Lower leg skin (tissue), 4 donors: ENCODE results near the gene PRR5. TPM values are rescaled to one million over a fixed set of nuclear protein-coding genes. Genes with fewer than 3 reads are reported as not detected.
"Not testable (repeated sequence)": the region's sequence is repeated elsewhere in the genome, so short reads cannot be mapped to it uniquely, and the experiment has no call there.

ENCODE experiments used
- DNase-seq, 2 donors: peaks; one replicate each; pipeline ENCODE4 v3.0.0-alpha.2; 2019; ENCODE audit warnings: low spot score in 2 of 2
- H3K4me3 ChIP-seq: fragments of 200-600 bp; sonication (generic); 2 replicates; pipeline ENCODE4 v1.5.1; 2017; ENCODE audit warnings: mild to moderate bottlenecking, low read depth; ENCODE audit not compliant: poor library complexity, severe bottlenecking
- POLR2A ChIP-seq, 2 donors: fragments of 450-650 bp; IDR thresholded peaks; one replicate each; pipeline ENCODE4 v1.6.1; 2016 to 2017; ENCODE audit warnings: antibody characterized with exemption in 2 of 2, mild to moderate bottlenecking in 1 of 2, moderate library complexity in 1 of 2
- WGBS, 2 donors: methylation state at CpG; one replicate each; pipeline ENCODE4 v1.1.5; 2018; 5-methylcytosine and 5-hydroxymethylcytosine counted together
- intact Hi-C: fragments of 100-400 bp; cut with DNase I; formaldehyde crosslinking; loops from one replicate; pipeline ENCODE4 v1.15.0; 2023; ENCODE audit warnings: low total_unique reads
- total RNA-seq, 4 donors: library from RNA; depleted of rRNA; stranded (reverse); fragments of >200 nt; gene quantifications; one replicate each; pipeline ENCODE4 v1.1.0, GENCODE V29; 2016
- TF ChIP-seq, protein P1 (sequence below), 3 donors: fragments of 450-650 bp; IDR thresholded peaks; one replicate each; pipeline ENCODE4 v1.5.1; 2016; ENCODE audit warnings: antibody characterized with exemption in 3 of 3, mild to moderate bottlenecking in 3 of 3, moderate library complexity in 2 of 3

The PRR5 gene
- total RNA-seq, 4 donors from 2014 or later: 18.7 to 28.4 (median 19.6) TPM

DNA sequence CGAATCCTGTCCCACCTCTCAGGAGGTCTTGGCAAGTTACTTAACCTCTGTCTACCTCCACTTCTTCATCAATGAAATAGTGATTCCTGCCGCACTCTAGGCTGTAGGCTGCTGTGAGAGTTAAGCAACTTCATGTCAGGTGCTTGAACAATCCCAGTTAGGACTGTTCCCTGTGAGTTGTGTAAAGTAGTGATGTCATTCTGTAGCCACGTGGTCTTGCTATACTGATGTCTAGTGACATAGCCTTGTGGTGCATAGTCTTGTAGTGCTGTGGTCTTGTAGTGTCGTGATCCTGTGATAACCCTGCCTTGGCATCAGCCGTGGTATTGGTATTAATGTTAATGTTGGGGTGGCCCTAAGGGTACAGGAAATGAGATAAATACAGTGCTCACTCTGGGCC is 30.3 kb upstream of the PRR5 start:
- WGBS, 2 donors: 57 to 72% methylated on average over 5 of the region's 5 CpGs
- no peak overlapping the region for H3K4me3 ChIP-seq
- TF ChIP-seq POLR2A (IDR thresholded peaks at IDR 0.05): no peak
- TF ChIP-seq, protein P1, sequence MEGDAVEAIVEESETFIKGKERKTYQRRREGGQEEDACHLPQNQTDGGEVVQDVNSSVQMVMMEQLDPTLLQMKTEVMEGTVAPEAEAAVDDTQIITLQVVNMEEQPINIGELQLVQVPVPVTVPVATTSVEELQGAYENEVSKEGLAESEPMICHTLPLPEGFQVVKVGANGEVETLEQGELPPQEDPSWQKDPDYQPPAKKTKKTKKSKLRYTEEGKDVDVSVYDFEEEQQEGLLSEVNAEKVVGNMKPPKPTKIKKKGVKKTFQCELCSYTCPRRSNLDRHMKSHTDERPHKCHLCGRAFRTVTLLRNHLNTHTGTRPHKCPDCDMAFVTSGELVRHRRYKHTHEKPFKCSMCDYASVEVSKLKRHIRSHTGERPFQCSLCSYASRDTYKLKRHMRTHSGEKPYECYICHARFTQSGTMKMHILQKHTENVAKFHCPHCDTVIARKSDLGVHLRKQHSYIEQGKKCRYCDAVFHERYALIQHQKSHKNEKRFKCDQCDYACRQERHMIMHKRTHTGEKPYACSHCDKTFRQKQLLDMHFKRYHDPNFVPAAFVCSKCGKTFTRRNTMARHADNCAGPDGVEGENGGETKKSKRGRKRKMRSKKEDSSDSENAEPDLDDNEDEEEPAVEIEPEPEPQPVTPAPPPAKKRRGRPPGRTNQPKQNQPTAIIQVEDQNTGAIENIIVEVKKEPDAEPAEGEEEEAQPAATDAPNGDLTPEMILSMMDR (IDR thresholded peaks at IDR 0.05): no peak
- DNase-seq: no peak
- intact Hi-C loops: no loop called here

DNA sequence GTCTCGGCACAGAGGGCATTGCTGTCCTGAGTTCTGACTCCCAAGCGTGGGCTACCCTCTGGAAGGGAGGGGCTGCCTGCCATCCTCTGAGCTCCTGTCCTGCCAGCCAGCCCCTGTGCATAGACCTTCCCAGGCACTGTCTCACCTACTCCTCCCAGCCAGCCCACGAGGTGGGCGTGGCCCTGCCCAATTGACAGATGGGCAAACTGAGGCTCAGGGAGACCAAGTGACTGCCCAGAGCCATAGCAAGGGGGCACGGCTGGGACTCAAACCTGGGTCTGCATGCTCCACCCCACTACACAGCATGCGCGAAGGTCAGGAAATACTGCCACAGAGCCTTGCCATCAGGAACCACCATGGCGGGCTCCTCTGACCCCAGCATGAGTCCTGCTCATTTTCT is 29.4 kb upstream of the PRR5 start:
- no peak for DNase-seq
- TF ChIP-seq, protein P1 (IDR thresholded peaks at IDR 0.05): no peak
- no peak for TF ChIP-seq POLR2A (IDR thresholded peaks at IDR 0.05)
- 86 to 89% methylated on average over 8 of the region's 8 CpGs for WGBS, 2 donors
- H3K4me3 ChIP-seq: no peak overlapping the region
- intact Hi-C loops: no loop called here

GRCh38 chr22:44673406-44673805 is 28.6 kb upstream of the PRR5 start:
- no peak overlapping the region for H3K4me3 ChIP-seq
- no peak for DNase-seq
- intact Hi-C loops: no loop called here
- 84 to 86% methylated on average over 8 of the region's 8 CpGs for WGBS, 2 donors
- TF ChIP-seq, protein P1 (IDR thresholded peaks at IDR 0.05): no peak
- no peak for TF ChIP-seq POLR2A (IDR thresholded peaks at IDR 0.05)

DNA sequence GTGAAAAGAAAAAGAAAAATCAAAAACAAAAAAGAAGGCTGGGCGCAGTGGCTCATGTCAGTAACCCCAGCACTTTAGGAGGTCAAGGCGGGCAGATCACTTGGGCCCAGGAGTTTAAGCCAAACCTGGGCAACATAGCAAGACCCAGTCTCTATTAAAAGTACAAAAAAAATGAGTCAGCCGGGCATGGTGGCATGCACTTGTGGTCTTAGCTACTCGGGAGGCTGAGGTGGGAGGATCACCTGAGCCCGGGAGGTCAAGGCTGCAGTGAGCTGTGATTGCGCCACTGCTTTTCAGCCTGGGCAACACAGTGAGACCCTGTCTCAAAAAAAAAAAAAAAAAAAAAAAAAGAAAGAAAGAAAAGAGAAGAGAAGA is 26.0 kb upstream of the PRR5 start:
- H3K4me3 ChIP-seq, intact Hi-C loops, DNase-seq: not testable (repeated sequence)
- 90 to 91% methylated on average over 5 to 6 of the region's 6 CpGs for WGBS, 2 donors

GRCh38 chr22:44676441-44677352 is 25.3 kb upstream of the PRR5 start:
- TF ChIP-seq, protein P1 (IDR thresholded peaks at IDR 0.05): no peak
- intact Hi-C loops: no loop called here
- no peak overlapping the region for H3K4me3 ChIP-seq
- DNase-seq: no peak
- WGBS, 2 donors: 40% methylated on average over 10 to 23 of the region's 25 CpGs

DNA sequence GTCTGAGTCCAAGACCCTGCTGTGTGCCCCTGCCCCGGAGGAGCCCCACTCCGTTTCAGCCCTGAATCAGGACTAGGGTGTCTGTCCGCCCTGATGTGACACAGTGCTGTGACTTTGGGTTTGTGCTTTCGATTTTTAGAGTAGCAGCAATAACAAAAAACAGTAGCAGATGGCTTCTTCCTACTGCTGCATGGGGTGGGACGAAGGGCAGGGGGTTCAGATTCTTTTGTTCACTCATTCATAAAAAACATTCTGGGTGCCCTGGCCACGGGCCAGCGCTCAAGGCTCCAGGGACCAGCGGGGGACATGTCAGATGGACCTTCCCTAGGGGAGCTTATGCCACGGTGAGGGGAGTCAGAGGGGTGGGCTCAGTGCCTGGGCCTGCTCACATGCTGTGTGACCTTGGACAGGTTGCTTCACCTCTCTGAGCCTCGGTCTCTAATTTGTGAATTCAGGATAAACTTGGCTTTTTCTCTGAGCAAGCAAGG is 24.6 kb upstream of the PRR5 start:
- intact Hi-C loops: no loop called here
- DNase-seq: no peak
- no peak for TF ChIP-seq POLR2A (IDR thresholded peaks at IDR 0.05)
- TF ChIP-seq, protein P1 (IDR thresholded peaks at IDR 0.05): no peak
- no peak overlapping the region for H3K4me3 ChIP-seq
- WGBS, 2 donors: 68 to 76% methylated on average over 10 of the region's 10 CpGs
